Chondrocyte (in vitro differentiated cells): ENCODE measurements around the gene PANX1. TPM values are rescaled to one million over a fixed set of nuclear protein-coding genes. Genes with fewer than 3 reads are reported as not detected.
"Not testable (repeated sequence)": the region's sequence is repeated elsewhere in the genome, so short reads cannot be mapped to it uniquely, and the experiment has no call there.

ENCODE experiments used
- DNase-seq: peaks from one replicate; pipeline ENCODE4 v3.0.0; 2021; ENCODE audit warnings: mixed read lengths, low spot score
- H3K27ac Mint-ChIP-seq: one replicate; pipeline ENCODE4 v1.8.0; 2021; ENCODE audit warnings: mild to moderate bottlenecking, moderate library complexity, mixed read lengths; ENCODE audit not compliant: unreplicated experiment
- H3K27me3 Mint-ChIP-seq: 2 replicates; pipeline ENCODE4 v1.8.0; 2021; ENCODE audit warnings: low read depth, mixed read lengths
- H3K36me3 Mint-ChIP-seq: 2 replicates; pipeline ENCODE4 v1.8.0; 2021; ENCODE audit warnings: low read depth, mixed read lengths
- H3K4me1 Mint-ChIP-seq: 2 replicates; pipeline ENCODE4 v1.8.0; 2021; ENCODE audit warnings: low read depth, mild to moderate bottlenecking, mixed read lengths
- H3K4me3 Mint-ChIP-seq: one replicate; pipeline ENCODE4 v1.8.0; 2021; ENCODE audit warnings: mild to moderate bottlenecking, moderate library complexity, mixed read lengths; ENCODE audit not compliant: unreplicated experiment
- H3K9me3 Mint-ChIP-seq: 2 replicates; pipeline ENCODE4 v1.8.0; 2021; ENCODE audit warnings: low read depth, mixed read lengths
- total RNA-seq: library from RNA; stranded (reverse); gene quantifications from 3 replicates; pipeline ENCODE4 v1.2.1, GENCODE V29; 2021
- TF ChIP-seq, protein P1 (sequence below): fragments of 200-600 bp; sonication (generic); IDR thresholded peaks from 2 replicates; pipeline ENCODE4 v1.5.0; 2021; ENCODE audit warnings: antibody characterized with exemption, mild to moderate bottlenecking, moderate library complexity

The PANX1 gene
- total RNA-seq, 1 donor from 2014 or later: 35.7 TPM

DNA sequence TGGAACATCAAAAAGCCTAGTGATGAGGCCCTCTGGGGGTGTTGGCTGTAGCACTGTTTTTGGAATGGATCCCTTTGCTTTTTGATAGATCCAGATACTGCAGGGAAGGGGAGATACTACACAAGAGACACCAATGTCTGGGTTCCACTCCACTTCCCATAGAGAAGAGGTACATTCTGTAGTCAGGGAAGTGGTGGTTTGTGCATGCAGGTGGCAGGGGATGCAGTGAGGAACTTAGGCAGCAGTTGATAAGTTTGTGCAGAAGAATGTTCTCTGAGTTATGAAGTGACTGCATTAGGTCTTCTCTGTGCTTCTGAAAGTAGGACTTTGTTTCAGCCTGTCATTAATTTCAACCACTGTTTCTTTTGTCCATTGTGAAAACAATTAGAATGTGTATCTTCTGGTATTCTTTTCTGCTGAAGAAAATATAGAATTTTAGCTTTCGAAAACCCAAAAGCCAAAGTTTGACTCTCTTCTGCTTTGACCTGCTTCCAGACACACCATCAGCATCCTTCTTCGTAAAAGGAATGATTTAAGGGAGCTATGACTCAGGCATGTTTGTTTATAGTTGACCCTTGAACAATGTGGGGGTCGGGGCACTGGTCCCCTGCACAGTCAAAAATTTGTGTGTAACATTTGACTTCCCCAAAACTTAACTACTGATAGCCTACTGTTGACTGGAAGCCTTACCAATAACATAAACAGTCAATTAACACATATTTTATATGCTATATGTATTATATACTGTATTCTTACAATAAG lies 25.6 kb downstream of the PANX1 start:
- H3K27ac Mint-ChIP-seq: no peak overlapping the region
- H3K27me3 Mint-ChIP-seq: no peaks in the 10 kb centered on the region
- no peaks in the 10 kb centered on the region for H3K9me3 Mint-ChIP-seq
- H3K36me3 Mint-ChIP-seq: peaks cover 1% of the 10 kb centered on the region
- TF ChIP-seq, protein P1, sequence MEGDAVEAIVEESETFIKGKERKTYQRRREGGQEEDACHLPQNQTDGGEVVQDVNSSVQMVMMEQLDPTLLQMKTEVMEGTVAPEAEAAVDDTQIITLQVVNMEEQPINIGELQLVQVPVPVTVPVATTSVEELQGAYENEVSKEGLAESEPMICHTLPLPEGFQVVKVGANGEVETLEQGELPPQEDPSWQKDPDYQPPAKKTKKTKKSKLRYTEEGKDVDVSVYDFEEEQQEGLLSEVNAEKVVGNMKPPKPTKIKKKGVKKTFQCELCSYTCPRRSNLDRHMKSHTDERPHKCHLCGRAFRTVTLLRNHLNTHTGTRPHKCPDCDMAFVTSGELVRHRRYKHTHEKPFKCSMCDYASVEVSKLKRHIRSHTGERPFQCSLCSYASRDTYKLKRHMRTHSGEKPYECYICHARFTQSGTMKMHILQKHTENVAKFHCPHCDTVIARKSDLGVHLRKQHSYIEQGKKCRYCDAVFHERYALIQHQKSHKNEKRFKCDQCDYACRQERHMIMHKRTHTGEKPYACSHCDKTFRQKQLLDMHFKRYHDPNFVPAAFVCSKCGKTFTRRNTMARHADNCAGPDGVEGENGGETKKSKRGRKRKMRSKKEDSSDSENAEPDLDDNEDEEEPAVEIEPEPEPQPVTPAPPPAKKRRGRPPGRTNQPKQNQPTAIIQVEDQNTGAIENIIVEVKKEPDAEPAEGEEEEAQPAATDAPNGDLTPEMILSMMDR: no peak
- H3K4me1 Mint-ChIP-seq: peaks cover 41% of the 10 kb centered on the region
- no peak for DNase-seq
- H3K4me3 Mint-ChIP-seq: no peak overlapping the region

DNA sequence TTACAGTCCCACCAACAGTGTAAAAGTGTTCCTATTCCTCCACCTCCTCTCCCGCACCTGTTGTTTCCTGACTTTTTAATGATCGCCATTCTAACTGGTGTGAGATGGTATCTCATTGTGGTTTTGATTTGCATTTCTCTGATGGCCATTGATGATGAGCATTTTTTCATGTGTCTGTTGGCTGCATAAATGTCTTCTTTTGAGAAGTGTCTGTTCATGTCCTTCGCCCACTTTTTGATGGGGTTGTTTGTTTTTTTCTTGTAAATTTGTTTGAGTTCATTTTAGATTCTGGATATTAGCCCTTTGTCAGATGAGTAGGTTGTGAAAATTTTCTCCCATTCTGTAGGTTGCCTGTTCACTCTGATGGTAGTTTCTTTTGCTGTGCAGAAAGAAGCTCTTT lies 28.7 kb downstream of the PANX1 start:
- H3K27ac Mint-ChIP-seq, DNase-seq, H3K36me3 Mint-ChIP-seq, H3K4me3 Mint-ChIP-seq, H3K27me3 Mint-ChIP-seq, H3K9me3 Mint-ChIP-seq: not testable (repeated sequence)
- H3K4me1 Mint-ChIP-seq: peaks cover 14% of the 10 kb centered on the region

DNA sequence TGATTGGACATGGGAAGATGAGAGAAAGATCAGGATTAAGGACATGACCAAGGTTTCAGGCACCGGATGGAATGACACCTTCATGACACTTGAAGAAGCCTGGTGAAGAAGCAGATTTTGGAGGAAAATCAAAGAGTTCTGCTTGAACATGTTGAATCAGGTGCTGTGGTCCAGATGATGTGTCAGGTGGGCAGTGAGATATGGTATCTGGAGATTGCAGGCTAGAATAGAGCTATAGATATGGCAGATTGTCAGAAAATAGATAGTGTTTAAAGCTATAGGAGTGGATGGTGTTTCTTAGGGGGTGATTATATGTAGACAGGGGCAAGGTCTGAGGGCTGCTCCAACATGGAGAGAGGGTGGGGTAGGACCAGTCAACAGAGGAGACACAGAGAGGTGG lies 40.2 kb downstream of the PANX1 start:
- Mint-ChIP-seq H3K27ac (no peak overlapping the region), H3K36me3 (peaks cover 9% of the 10 kb centered on the region), H3K9me3 (peaks cover 8% of the 10 kb centered on the region), H3K4me1 (peaks cover 3% of the 10 kb centered on the region), H3K4me3 (no peak overlapping the region), H3K27me3 (no peaks in the 10 kb centered on the region)
- no peak for DNase-seq
- TF ChIP-seq, protein P1: no peak

DNA sequence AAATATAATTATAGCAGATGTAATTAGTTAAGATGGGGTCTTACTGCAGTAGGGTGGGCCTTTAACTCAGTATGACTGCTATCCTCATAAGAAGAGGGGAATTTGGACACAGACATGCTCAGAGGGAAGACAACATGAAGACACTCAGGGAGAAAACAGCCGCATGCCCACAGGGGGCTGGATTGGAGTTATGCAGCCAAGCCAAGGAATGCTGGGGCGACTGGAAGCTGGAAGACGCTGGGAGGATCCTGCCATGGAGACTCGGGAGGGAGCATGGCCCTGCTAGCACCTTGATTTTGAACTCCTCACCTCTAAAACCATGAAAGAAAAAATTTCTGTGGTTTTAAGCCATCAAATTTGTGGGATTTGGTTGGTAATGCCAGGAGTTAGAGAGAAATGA lies 40.9 kb downstream of the PANX1 start:
- H3K9me3 Mint-ChIP-seq: peaks cover 8% of the 10 kb centered on the region
- H3K36me3 Mint-ChIP-seq: peaks cover 9% of the 10 kb centered on the region
- TF ChIP-seq, protein P1: no peak
- no peaks in the 10 kb centered on the region for H3K27me3 Mint-ChIP-seq
- H3K27ac Mint-ChIP-seq: no peak overlapping the region
- H3K4me3 Mint-ChIP-seq: no peak overlapping the region
- no peak for DNase-seq
- peaks cover 5% of the 10 kb centered on the region for H3K4me1 Mint-ChIP-seq

DNA sequence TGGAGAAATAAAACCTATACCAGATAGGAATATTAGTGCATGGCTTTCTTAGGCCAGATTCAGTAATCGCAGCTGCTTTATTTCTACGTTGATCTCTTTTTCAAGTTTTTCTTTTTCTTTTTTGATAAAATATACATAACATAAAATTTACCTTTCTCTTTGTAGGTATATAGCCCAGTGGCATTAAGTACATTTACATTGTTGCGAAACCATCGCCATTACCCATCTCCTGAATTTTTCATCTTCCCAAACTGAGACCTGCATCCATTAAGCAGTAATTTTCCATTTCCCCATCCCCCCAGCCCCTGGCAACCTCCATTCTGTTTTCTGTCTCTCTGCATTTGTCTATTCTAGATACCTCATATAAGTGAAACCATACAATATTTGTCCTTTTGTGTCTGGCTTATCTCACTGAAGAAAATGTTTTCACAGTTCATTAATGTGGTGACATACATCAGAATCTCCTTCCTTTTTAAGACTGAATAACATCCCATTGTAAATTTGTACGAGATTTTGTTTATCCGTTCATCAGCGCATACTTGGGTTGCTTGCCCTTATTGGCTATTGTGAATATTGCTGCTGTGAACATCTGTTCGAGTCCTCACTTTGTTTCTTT lies 41.4 kb downstream of the PANX1 start:
- no peak for DNase-seq
- Mint-ChIP-seq H3K36me3 (peaks cover 9% of the 10 kb centered on the region), H3K4me1 (peaks cover 8% of the 10 kb centered on the region), H3K4me3 (no peak overlapping the region), H3K9me3 (peaks cover 8% of the 10 kb centered on the region), H3K27ac (no peak overlapping the region), H3K27me3 (no peaks in the 10 kb centered on the region)
- TF ChIP-seq, protein P1: no peak
